Suprapubic skin (tissue), 4 donors: ENCODE measurements around the gene USP48. TPM values are rescaled to one million over a fixed set of nuclear protein-coding genes. Genes with fewer than 3 reads are reported as not detected.
"Not testable (repeated sequence)": the region's sequence is repeated elsewhere in the genome, so short reads cannot be mapped to it uniquely, and the experiment has no call there.

Source experiments
- DNase-seq, 2 donors: peaks; one replicate each; pipeline ENCODE4 v3.0.0-alpha.2; 2019; ENCODE audit warnings: low spot score in 2 of 2
- H3K27ac ChIP-seq: fragments of 200-600 bp; sonication (generic); one replicate; pipeline ENCODE4 v1.5.1; 2019
- H3K27me3 ChIP-seq: fragments of 200-600 bp; sonication (generic); one replicate; pipeline ENCODE4 v1.5.1; 2019
- H3K36me3 ChIP-seq: fragments of 200-600 bp; sonication (generic); one replicate; pipeline ENCODE4 v1.5.1; 2019
- H3K4me1 ChIP-seq: fragments of 200-600 bp; sonication (generic); one replicate; pipeline ENCODE4 v1.5.1; 2019
- H3K4me3 ChIP-seq: fragments of 200-600 bp; sonication (generic); one replicate; pipeline ENCODE4 v1.5.1; 2019; ENCODE audit warnings: mild to moderate bottlenecking
- H3K9me3 ChIP-seq: fragments of 200-600 bp; sonication (generic); one replicate; pipeline ENCODE4 v1.5.1; 2019
- CTCF ChIP-seq, 2 donors: fragments of 200-600 bp in 1 of 2; fragments of 450-650 bp in 1 of 2; sonication (generic) in 1 of 2; IDR thresholded peaks; one replicate each; pipeline ENCODE4 v1.5.1; 2016 to 2019; ENCODE audit warnings: antibody characterized with exemption in 2 of 2, mild to moderate bottlenecking in 1 of 2, moderate library complexity in 1 of 2
- EP300 ChIP-seq: sonication (generic); formaldehyde crosslinking; IDR thresholded peaks from one replicate; pipeline ENCODE4 v1.6.1; 2017; ENCODE audit warnings: antibody characterized with exemption
- POLR2A ChIP-seq, 2 donors: fragments of 450-650 bp; IDR thresholded peaks; one replicate each; pipeline ENCODE4 v1.6.1; 2017; ENCODE audit warnings: antibody characterized with exemption in 2 of 2, mild to moderate bottlenecking in 2 of 2, moderate library complexity in 2 of 2
- POLR2AphosphoS5 ChIP-seq, 3 donors: sonication (generic); formaldehyde crosslinking; IDR thresholded peaks; one replicate each; pipeline ENCODE4 v1.6.1; 2017; ENCODE audit warnings: antibody characterized with exemption in 3 of 3
- WGBS: methylation state at CpG from one replicate; pipeline ENCODE4 v1.1.5; 2018; 5-methylcytosine and 5-hydroxymethylcytosine counted together
- total RNA-seq, 4 donors: library from RNA; depleted of rRNA; stranded (reverse); fragments of >200 nt; gene quantifications; one replicate each; pipeline ENCODE4 v1.1.0, GENCODE V29; 2016

USP48 gene
- total RNA-seq, 4 donors from 2014 or later: 27.7 to 151 (median 46.0) TPM

GRCh38 chr1:21631944-21632887 lies 150.7 kb downstream of the USP48 start:
- peaks cover 8% of the 10 kb centered on the region for H3K4me1 ChIP-seq
- TF ChIP-seq EP300 (no peak), POLR2A (IDR thresholded peaks at IDR 0.05) (no peak), POLR2AphosphoS5 (IDR thresholded peaks at IDR 0.05) (no peak), CTCF (IDR thresholded peaks at IDR 0.05) (no peak)
- DNase-seq: no peak

GRCh38 chr1:21631590-21631943 lies 151.4 kb downstream of the USP48 start:
- not testable (repeated sequence) for H3K27ac ChIP-seq, H3K4me3 ChIP-seq, H3K36me3 ChIP-seq, DNase-seq, H3K9me3 ChIP-seq
- Histone ChIP-seq H3K27me3 (peaks cover 22% of the 10 kb centered on the region), H3K4me1 (peaks cover 13% of the 10 kb centered on the region)
- WGBS: 84% methylated on average over 8 of the region's 8 CpGs

More at GRCh38 chr1:21631944-21632887, 150.7 kb downstream of the USP48 start:
- H3K9me3 ChIP-seq: no peaks in the 10 kb centered on the region
- H3K36me3 ChIP-seq: no peaks in the 10 kb centered on the region
- peaks cover 22% of the 10 kb centered on the region for H3K27me3 ChIP-seq
- no peak overlapping the region for H3K27ac ChIP-seq
- no peak overlapping the region for H3K4me3 ChIP-seq
- 56% methylated on average over 17 of the region's 19 CpGs for WGBS

- H3K4me3 ChIP-seq: no peak overlapping the region
- peaks cover 15% of the 10 kb centered on the region for H3K27me3 ChIP-seq
- no peak overlapping the region for H3K27ac ChIP-seq
- TF ChIP-seq EP300 (no peak), POLR2A (IDR thresholded peaks at IDR 0.05) (no peak), POLR2AphosphoS5 (IDR thresholded peaks at IDR 0.05) (no peak), CTCF (IDR thresholded peaks at IDR 0.05) (no peak)
- no peaks in the 10 kb centered on the region for H3K9me3 ChIP-seq
- peaks cover 13% of the 10 kb centered on the region for H3K4me1 ChIP-seq
- WGBS: 61% methylated on average over 13 of the region's 13 CpGs
- H3K36me3 ChIP-seq: no peaks in the 10 kb centered on the region
- DNase-seq: no peak
These were observed 152.2 kb downstream of the USP48 start for GRCh38 chr1:21630571-21631343.

GRCh38 chr1:21629971-21630370 lies 153.0 kb downstream of the USP48 start:
- Histone ChIP-seq H3K36me3 (no peaks in the 10 kb centered on the region), H3K27me3 (peaks cover 11% of the 10 kb centered on the region), H3K4me1 (peaks cover 13% of the 10 kb centered on the region), H3K4me3 (no peak overlapping the region), H3K9me3 (no peaks in the 10 kb centered on the region), H3K27ac (no peak overlapping the region)
- WGBS: 89% methylated on average over 4 of the region's 4 CpGs
- TF ChIP-seq POLR2A (IDR thresholded peaks at IDR 0.05) (no peak), EP300 (no peak), POLR2AphosphoS5 (IDR thresholded peaks at IDR 0.05) (no peak), CTCF (IDR thresholded peaks at IDR 0.05) (no peak)
- no peak for DNase-seq

GRCh38 chr1:21628798-21629393 lies 154.1 kb downstream of the USP48 start:
- Histone ChIP-seq H3K9me3 (no peaks in the 10 kb centered on the region), H3K4me1 (peaks cover 13% of the 10 kb centered on the region), H3K27ac (no peak overlapping the region), H3K4me3 (no peak overlapping the region), H3K36me3 (no peaks in the 10 kb centered on the region), H3K27me3 (peaks cover 11% of the 10 kb centered on the region)
- WGBS: 59% methylated on average over 4 of the region's 7 CpGs
- TF ChIP-seq CTCF (IDR thresholded peaks at IDR 0.05) (no peak), EP300 (no peak), POLR2AphosphoS5 (IDR thresholded peaks at IDR 0.05) (no peak), POLR2A (IDR thresholded peaks at IDR 0.05) (no peak)
- no peak for DNase-seq

Other genes with a start within 250 kb of the USP48 start
- 1 to 10 TPM; 1.5 to 4.9 (median 3.6) TPM for gene RAP1GAP, start 113.8 kb downstream of the USP48 start, total RNA-seq
- gene LDLRAD2, start 29.1 kb upstream of the USP48 start, total RNA-seq: under 1 TPM in 2 of 4 donors, not detected in 2; 0.13 to 0.29 TPM
- 100 to 1,000 TPM in 3 of 4 donors, 10 to 100 TPM in 1; 97.5 to 164 (median 131) TPM for gene HSPG2, start 154.2 kb upstream of the USP48 start, total RNA-seq
- not detected for gene CELA3B, start 193.9 kb upstream of the USP48 start, total RNA-seq
- not detected for gene CELA3A, start 218.5 kb upstream of the USP48 start, total RNA-seq